ENCODE data around the gene SLC1A7.

Gene SLC1A7

GRCh38 chr1:53091841-53092645 is 50.4 kb downstream of the SLC1A7 start:
- no peak for DNase-seq (ENCODE audit: low read depth in 1 of 2, low spot score in 1 of 2)

GRCh38 chr1:53090227-53091147 is 52.0 kb downstream of the SLC1A7 start:
- DNase-seq (ENCODE audit: low read depth in 1 of 2, low spot score in 1 of 2): no peak

GRCh38 chr1:53089478-53090226 is 52.8 kb downstream of the SLC1A7 start:
- no peak for DNase-seq (ENCODE audit: low read depth in 1 of 2, low spot score in 1 of 2)

- DNase-seq (ENCODE audit: low read depth in 1 of 2, low spot score in 1 of 2): no peak
Measured at GRCh38 chr1:53088616-53089300, 53.7 kb downstream of the SLC1A7 start.

GRCh38 chr1:53087332-53088285 is 54.8 kb downstream of the SLC1A7 start:
- DNase-seq (ENCODE audit: low read depth in 1 of 2, low spot score in 1 of 2): no peak

GRCh38 chr1:53086491-53087070 is 55.9 kb downstream of the SLC1A7 start:
- DNase-seq (ENCODE audit: low read depth in 1 of 2, low spot score in 1 of 2): no peak

GRCh38 chr1:53085405-53085804 is 57.0 kb downstream of the SLC1A7 start:
- no peak for DNase-seq (ENCODE audit: low read depth in 1 of 2, low spot score in 1 of 2)

GRCh38 chr1:53084589-53084971 is 57.9 kb downstream of the SLC1A7 start:
- no peak for DNase-seq (ENCODE audit: low read depth in 1 of 2, low spot score in 1 of 2)

- DNase-seq (ENCODE audit: low read depth in 1 of 2, low spot score in 1 of 2): no peak
Measured at GRCh38 chr1:53083636-53084588, 58.5 kb downstream of the SLC1A7 start.

- DNase-seq (ENCODE audit: low read depth in 1 of 2, low spot score in 1 of 2): no peak
Measured at GRCh38 chr1:53082826-53083455, 59.5 kb downstream of the SLC1A7 start.

GRCh38 chr1:53081384-53082066 is 60.9 kb downstream of the SLC1A7 start:
- no peak for DNase-seq (ENCODE audit: low read depth in 1 of 2, low spot score in 1 of 2)

- DNase-seq (ENCODE audit: low read depth in 1 of 2, low spot score in 1 of 2): no peak
Measured at GRCh38 chr1:53080769-53081168, 61.7 kb downstream of the SLC1A7 start.

- no peak for DNase-seq (ENCODE audit: low read depth in 1 of 2, low spot score in 1 of 2)
Measured at GRCh38 chr1:53080041-53080440, 62.4 kb downstream of the SLC1A7 start.

GRCh38 chr1:53079251-53079650 is 63.2 kb downstream of the SLC1A7 start:
- DNase-seq (ENCODE audit: low read depth in 1 of 2, low spot score in 1 of 2): no peak

GRCh38 chr1:53078333-53079101 is 63.9 kb downstream of the SLC1A7 start:
- DNase-seq (ENCODE audit: low read depth in 1 of 2, low spot score in 1 of 2): no peak

GRCh38 chr1:53077599-53077965 is 64.9 kb downstream of the SLC1A7 start:
- DNase-seq (ENCODE audit: low read depth in 1 of 2, low spot score in 1 of 2): no peak
